Neuronal stem cell (in vitro differentiated cells): ENCODE results near the gene AHCYL2.

ENCODE experiments used
- DNase-seq: peaks from one replicate; pipeline ENCODE4 v3.0.0-alpha.2; 2013; ENCODE audit warnings: low spot score
- H2AFZ ChIP-seq: one replicate; pipeline ENCODE4 v1.6.1; 2013; ENCODE audit warnings: mild to moderate bottlenecking, low read length, inconsistent platforms
- H2AK5ac ChIP-seq: 2 replicates; pipeline ENCODE4 v1.6.1; 2013; ENCODE audit warnings: low read depth, mild to moderate bottlenecking, inconsistent platforms, low read length, moderate library complexity, mixed read lengths
- H2BK120ac ChIP-seq: 2 replicates; pipeline ENCODE4 v1.6.1; 2013; ENCODE audit warnings: low read depth, mild to moderate bottlenecking, inconsistent platforms, low read length, moderate library complexity, mixed read lengths
- H2BK12ac ChIP-seq: one replicate; pipeline ENCODE4 v1.6.1; 2013; ENCODE audit warnings: low read length, inconsistent platforms
- H2BK15ac ChIP-seq: 2 replicates; pipeline ENCODE4 v1.6.1; 2013; ENCODE audit warnings: mild to moderate bottlenecking, low read length, inconsistent platforms, mixed read lengths
- H2BK5ac ChIP-seq: one replicate; pipeline ENCODE4 v1.6.1; 2013; ENCODE audit warnings: inconsistent platforms, mild to moderate bottlenecking, low read length, moderate library complexity
- H3K14ac ChIP-seq: one replicate; pipeline ENCODE4 v1.6.1; 2013; ENCODE audit warnings: low read length, inconsistent platforms
- H3K18ac ChIP-seq: 2 replicates; pipeline ENCODE4 v1.6.1; 2013; ENCODE audit warnings: low read length, inconsistent platforms
- H3K23ac ChIP-seq: 2 replicates; pipeline ENCODE4 v1.6.1; 2013; ENCODE audit warnings: low read depth, mild to moderate bottlenecking, mixed read lengths, low read length, inconsistent platforms; ENCODE audit not compliant: poor library complexity
- H3K27ac ChIP-seq: replicated peaks from 3 replicates; pipeline ENCODE4 v1.5.1; 2013; ENCODE audit warnings: low read length, inconsistent platforms
- H3K27me3 ChIP-seq, 3 experiments: 2 replicates each; pipeline ENCODE4 v1.6.1; 2013; ENCODE audit warnings: low read length in 3 of 3, mild to moderate bottlenecking in 2 of 3, inconsistent platforms in 1 of 3, low read depth in 1 of 3, mixed read lengths in 1 of 3, moderate library complexity in 1 of 3; ENCODE audit not compliant: control insufficient read depth in 3 of 3, insufficient read depth in 3 of 3
- H3K36me3 ChIP-seq, 2 donors: replicated peaks in 1 of 2; 2 replicates each; pipeline ENCODE4 v1.6.1; 2013; ENCODE audit warnings: low read length in 2 of 2; ENCODE audit not compliant: control insufficient read depth in 2 of 2, insufficient read depth in 2 of 2
- H3K4ac ChIP-seq: 2 replicates; pipeline ENCODE4 v1.6.1; 2013; ENCODE audit warnings: inconsistent platforms, mild to moderate bottlenecking, low read length, moderate library complexity
- H3K4me1 ChIP-seq, 2 donors: 1 replicate in 1 of 2; 2 replicates in 1 of 2; pipeline ENCODE4 v1.6.1; 2013; ENCODE audit warnings: low read length in 2 of 2, low read depth in 1 of 2; ENCODE audit not compliant: control insufficient read depth in 2 of 2, insufficient read depth in 1 of 2
- H3K4me2 ChIP-seq: one replicate; pipeline ENCODE4 v1.6.1; 2013; ENCODE audit warnings: mild to moderate bottlenecking, low read length, inconsistent platforms; ENCODE audit not compliant: insufficient read depth, poor library complexity, severe bottlenecking
- H3K4me3 ChIP-seq, 2 donors: 2 replicates each; pipeline ENCODE4 v1.5.1; 2013; ENCODE audit warnings: low read length in 2 of 2, mild to moderate bottlenecking in 2 of 2, inconsistent platforms in 1 of 2, moderate library complexity in 1 of 2
- H3K79me1 ChIP-seq: one replicate; pipeline ENCODE4 v1.6.1; 2013; ENCODE audit warnings: low read depth, mild to moderate bottlenecking, inconsistent platforms, low read length, moderate library complexity
- H3K9ac ChIP-seq: one replicate; pipeline ENCODE4 v1.6.1; 2013; ENCODE audit warnings: mild to moderate bottlenecking, low read depth, low read length, inconsistent platforms; ENCODE audit not compliant: poor library complexity
- H3K9me3 ChIP-seq, 2 donors: replicated peaks in 1 of 2; 2 replicates each; pipeline versions ENCODE3 to v1.6.1; 2013; ENCODE audit warnings: low read length in 2 of 2, mild to moderate bottlenecking in 2 of 2, inconsistent platforms in 1 of 2, low read depth in 1 of 2, mixed read lengths in 1 of 2, moderate library complexity in 1 of 2; ENCODE audit not compliant: control insufficient read depth in 2 of 2, insufficient read depth in 1 of 2
- H4K8ac ChIP-seq: one replicate; pipeline ENCODE4 v1.6.1; 2013; ENCODE audit warnings: low read depth, mild to moderate bottlenecking, inconsistent platforms, low read length, moderate library complexity
- H4K91ac ChIP-seq: one replicate; pipeline ENCODE4 v1.6.1; 2013; ENCODE audit warnings: low read length, low read depth, mild to moderate bottlenecking, inconsistent platforms; ENCODE audit not compliant: poor library complexity
- WGBS, 2 donors: extraction: QIAGEN DNeasy Blood & Tissue Kit; methylation state at CpG; one replicate each; pipeline ENCODE4 v1.1.7; 2013; ENCODE audit warnings: missing lambda C conversion rate in 2 of 2, mixed read lengths in 1 of 2; ENCODE audit not compliant: insufficient read length in 2 of 2, insufficient replicate concordance in 1 of 2; ENCODE audit errors: extremely low coverage in 2 of 2; 5-methylcytosine and 5-hydroxymethylcytosine counted together

The AHCYL2 gene

GRCh38 chr7:129391546-129392171, 166.8 kb downstream of the AHCYL2 start:
- Histone ChIP-seq H4K8ac (no peak overlapping the region), H3K9me3 (no peaks in the 10 kb centered on the region), H3K79me1 (no peaks in the 10 kb centered on the region), H3K36me3 (peaks cover 3 to 86% of the 10 kb centered on the region in 2 donors), H2AFZ (no peak overlapping the region), H3K4me1 (peaks cover 0 to 12% of the 10 kb centered on the region in 2 donors), H3K4ac (no peak overlapping the region), H2AK5ac (no peak overlapping the region), H2BK5ac (no peak overlapping the region), H3K27me3 (no peaks in the 10 kb centered on the region), H2BK120ac (no peak overlapping the region), H3K9ac (no peak overlapping the region), H3K23ac (no peak overlapping the region), H3K4me3 (no peak overlapping the region), H3K18ac (no peak overlapping the region), H3K14ac (no peak overlapping the region), H3K27ac (no peak overlapping the region), H2BK12ac (no peak overlapping the region), H2BK15ac (no peak overlapping the region), H4K91ac (no peak overlapping the region), H3K4me2 (no peak overlapping the region)
- WGBS, 2 donors: no CpG with 5 or more reads among the region's 2 CpGs
- DNase-seq: no peak

GRCh38 chr7:129393255-129393654, 168.4 kb downstream of the AHCYL2 start:
- Histone ChIP-seq H2BK12ac (no peak overlapping the region), H3K9ac (no peak overlapping the region), H2BK120ac (no peak overlapping the region), H3K9me3 (no peaks in the 10 kb centered on the region), H2AK5ac (no peak overlapping the region), H2BK5ac (no peak overlapping the region), H3K4me3 (no peak overlapping the region), H4K91ac (no peak overlapping the region), H3K4ac (no peak overlapping the region), H3K27me3 (no peaks in the 10 kb centered on the region), H3K14ac (no peak overlapping the region), H3K4me1 (peaks cover 0 to 9% of the 10 kb centered on the region in 2 donors), H3K79me1 (no peaks in the 10 kb centered on the region), H4K8ac (no peak overlapping the region), H3K27ac (no peak overlapping the region), H2AFZ (no peak overlapping the region), H3K36me3 (peaks cover 3 to 86% of the 10 kb centered on the region in 2 donors), H3K4me2 (no peak overlapping the region), H2BK15ac (no peak overlapping the region), H3K23ac (no peak overlapping the region), H3K18ac (no peak overlapping the region)
- no CpG with 5 or more reads among the region's 2 CpGs for WGBS, 2 donors
- DNase-seq: no peak

DNA sequence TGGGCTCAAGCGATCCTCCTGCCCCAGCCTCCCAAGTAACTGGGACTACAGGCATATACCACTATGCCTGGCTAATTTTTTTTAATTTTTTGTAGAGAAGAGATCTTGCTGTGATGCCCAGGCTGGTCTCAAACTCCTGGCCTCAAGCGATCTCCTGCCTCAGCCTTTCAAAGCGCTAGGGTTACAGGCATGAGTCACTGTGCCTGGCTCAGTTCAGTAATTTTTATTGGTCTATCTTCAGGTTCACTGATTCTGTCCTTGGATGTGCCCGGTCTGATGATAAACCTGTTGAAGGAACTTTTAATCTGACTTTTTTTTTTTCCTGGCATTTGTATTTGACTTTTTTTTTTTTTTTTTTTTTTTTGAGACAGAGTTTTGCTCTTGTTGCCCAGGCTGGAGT, 169.3 kb downstream of the AHCYL2 start:
- H2BK120ac ChIP-seq: no peak overlapping the region
- H2AK5ac ChIP-seq: no peak overlapping the region
- H2BK12ac ChIP-seq: no peak overlapping the region
- no peak overlapping the region for H3K4me3 ChIP-seq
- no peak overlapping the region for H3K18ac ChIP-seq
- no peak overlapping the region for H3K4me2 ChIP-seq
- H3K9ac ChIP-seq: no peak overlapping the region
- peaks cover 0 to 6% of the 10 kb centered on the region in 2 donors for H3K4me1 ChIP-seq
- no peak overlapping the region for H2BK15ac ChIP-seq
- H3K36me3 ChIP-seq: peaks cover 3 to 83% of the 10 kb centered on the region in 2 donors
- no peak overlapping the region for H2BK5ac ChIP-seq
- no peak for DNase-seq
- H3K27ac ChIP-seq: no peak overlapping the region
- no peak overlapping the region for H2AFZ ChIP-seq
- H3K23ac ChIP-seq: no peak overlapping the region
- H3K14ac ChIP-seq: no peak overlapping the region
- H4K91ac ChIP-seq: no peak overlapping the region
- no peaks in the 10 kb centered on the region for H3K27me3 ChIP-seq
- H3K9me3 ChIP-seq: no peaks in the 10 kb centered on the region
- no peaks in the 10 kb centered on the region for H3K79me1 ChIP-seq
- WGBS, 2 donors: no CpG with 5 or more reads among the region's 4 CpGs
- no peak overlapping the region for H4K8ac ChIP-seq
- no peak overlapping the region for H3K4ac ChIP-seq

GRCh38 chr7:129394982-129395914, 170.4 kb downstream of the AHCYL2 start:
- H3K79me1 ChIP-seq: no peaks in the 10 kb centered on the region
- H3K9me3 ChIP-seq: no peaks in the 10 kb centered on the region
- H2BK12ac ChIP-seq: no peak overlapping the region
- H3K4me3 ChIP-seq: no peak overlapping the region
- no peak overlapping the region for H3K4me2 ChIP-seq
- no peak overlapping the region for H2AFZ ChIP-seq
- no CpG with 5 or more reads among the region's 4 CpGs for WGBS, 2 donors
- no peak overlapping the region for H2BK15ac ChIP-seq
- H3K9ac ChIP-seq: no peak overlapping the region
- H2BK5ac ChIP-seq: no peak overlapping the region
- no peak overlapping the region for H3K4ac ChIP-seq
- H3K18ac ChIP-seq: no peak overlapping the region
- no peak overlapping the region for H3K27ac ChIP-seq
- H3K23ac ChIP-seq: no peak overlapping the region
- peaks cover 3 to 77% of the 10 kb centered on the region in 2 donors for H3K36me3 ChIP-seq
- peaks cover 0 to 7% of the 10 kb centered on the region in 2 donors for H3K4me1 ChIP-seq
- no peak overlapping the region for H4K8ac ChIP-seq
- H3K27me3 ChIP-seq: no peaks in the 10 kb centered on the region
- no peak overlapping the region for H4K91ac ChIP-seq
- no peak overlapping the region for H2BK120ac ChIP-seq
- DNase-seq: no peak
- H3K14ac ChIP-seq: no peak overlapping the region
- no peak overlapping the region for H2AK5ac ChIP-seq
